Lower leg skin (tissue), 3 donors: ENCODE data around the gene VWA2.

ENCODE experiments used
- POLR2A ChIP-seq, 2 donors: fragments of 450-650 bp; IDR thresholded peaks; one replicate each; pipeline ENCODE4 v1.6.1; 2016 to 2017; ENCODE audit warnings: antibody characterized with exemption in 2 of 2, mild to moderate bottlenecking in 1 of 2, moderate library complexity in 1 of 2
- TF ChIP-seq, protein P1 (sequence below), 3 donors: fragments of 450-650 bp; IDR thresholded peaks; one replicate each; pipeline ENCODE4 v1.5.1; 2016; ENCODE audit warnings: antibody characterized with exemption in 3 of 3, mild to moderate bottlenecking in 3 of 3, moderate library complexity in 2 of 3

DNA sequence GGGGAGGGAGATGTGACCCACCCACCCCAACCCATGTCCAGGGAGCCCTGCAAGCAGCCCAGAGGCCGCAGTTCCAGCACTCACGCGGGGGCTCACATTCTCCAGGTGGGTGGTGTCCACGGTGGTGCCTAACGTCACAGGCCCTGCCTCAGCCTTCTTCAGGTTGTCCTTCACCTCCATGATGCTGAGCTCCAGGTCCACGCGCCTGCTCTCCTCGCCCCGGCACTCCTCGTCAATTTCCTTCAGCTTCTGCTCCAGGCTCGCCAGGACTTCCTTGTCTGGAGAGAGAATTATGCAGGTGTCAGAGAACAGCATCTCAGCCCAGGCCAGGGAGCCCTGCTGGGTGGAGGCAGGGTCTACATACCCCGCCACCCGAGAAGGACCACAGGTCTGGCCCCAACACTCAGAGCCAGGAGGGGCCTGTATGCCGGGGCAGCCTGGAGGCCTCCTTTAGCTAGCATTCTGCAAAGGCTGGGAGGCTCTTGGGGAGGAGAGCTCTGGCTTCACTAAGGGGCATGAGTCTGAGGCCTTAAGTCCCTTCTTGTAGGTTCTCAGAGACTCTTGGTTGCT, 58.2 kb downstream of the VWA2 start:
- TF ChIP-seq POLR2A (IDR thresholded peaks at IDR 0.05), result no peak
- TF ChIP-seq, protein P1, sequence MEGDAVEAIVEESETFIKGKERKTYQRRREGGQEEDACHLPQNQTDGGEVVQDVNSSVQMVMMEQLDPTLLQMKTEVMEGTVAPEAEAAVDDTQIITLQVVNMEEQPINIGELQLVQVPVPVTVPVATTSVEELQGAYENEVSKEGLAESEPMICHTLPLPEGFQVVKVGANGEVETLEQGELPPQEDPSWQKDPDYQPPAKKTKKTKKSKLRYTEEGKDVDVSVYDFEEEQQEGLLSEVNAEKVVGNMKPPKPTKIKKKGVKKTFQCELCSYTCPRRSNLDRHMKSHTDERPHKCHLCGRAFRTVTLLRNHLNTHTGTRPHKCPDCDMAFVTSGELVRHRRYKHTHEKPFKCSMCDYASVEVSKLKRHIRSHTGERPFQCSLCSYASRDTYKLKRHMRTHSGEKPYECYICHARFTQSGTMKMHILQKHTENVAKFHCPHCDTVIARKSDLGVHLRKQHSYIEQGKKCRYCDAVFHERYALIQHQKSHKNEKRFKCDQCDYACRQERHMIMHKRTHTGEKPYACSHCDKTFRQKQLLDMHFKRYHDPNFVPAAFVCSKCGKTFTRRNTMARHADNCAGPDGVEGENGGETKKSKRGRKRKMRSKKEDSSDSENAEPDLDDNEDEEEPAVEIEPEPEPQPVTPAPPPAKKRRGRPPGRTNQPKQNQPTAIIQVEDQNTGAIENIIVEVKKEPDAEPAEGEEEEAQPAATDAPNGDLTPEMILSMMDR (IDR thresholded peaks at IDR 0.05), result no peak
